Measurements from ENCODE around the gene MLEC.

GRCh38 chr12:120689397-120690082, 2.6 kb downstream of the MLEC start:
- TF ChIP-seq TAF1 (IDR thresholded peaks at IDR 0.05; ENCODE audit: borderline replicate concordance, insufficient read depth, low read length) (no peak), POLR2AphosphoS5 (IDR thresholded peaks at IDR 0.05; ENCODE audit: low read depth, low read length) (no peak), SIN3A (IDR thresholded peaks at IDR 0.05; ENCODE audit: borderline replicate concordance, insufficient read depth, low read length) (no peak)
